Spinal cord (tissue), 10 donors: Measurements from ENCODE around the gene ACACA. TPM values are rescaled to one million over a fixed set of nuclear protein-coding genes. Genes with fewer than 3 reads are reported as not detected.

Experiments
- DNase-seq, 6 donors: peaks; one replicate each; pipeline versions ENCODE4 v3.0.0 to v3.0.0-alpha.2; 2013 to 2015; ENCODE audit warnings: low spot score in 6 of 6, low read depth in 4 of 6
- H3K27ac ChIP-seq: one replicate; pipeline ENCODE4 v1.5.1; 2013; ENCODE audit warnings: low read depth, low read length, control low read depth
- H3K27me3 ChIP-seq: one replicate; pipeline ENCODE4 v1.6.1; 2013; ENCODE audit warnings: low read length; ENCODE audit not compliant: control insufficient read depth, insufficient read depth
- H3K36me3 ChIP-seq: one replicate; pipeline ENCODE4 v1.6.1; 2013; ENCODE audit warnings: low read length; ENCODE audit not compliant: control insufficient read depth, insufficient read depth
- H3K4me1 ChIP-seq: one replicate; pipeline ENCODE4 v1.6.1; 2013; ENCODE audit warnings: low read length; ENCODE audit not compliant: control insufficient read depth, insufficient read depth
- H3K4me3 ChIP-seq: one replicate; pipeline ENCODE4 v1.5.1; 2013; ENCODE audit warnings: low read depth, low read length, control low read depth
- H3K9me3 ChIP-seq: one replicate; pipeline ENCODE4 v1.6.1; 2013; ENCODE audit warnings: low read length; ENCODE audit not compliant: control insufficient read depth, insufficient read depth
- WGBS: methylation state at CpG from one replicate; pipeline ENCODE4 v1.1.5; 2013; ENCODE audit warnings: missing lambda C conversion rate; ENCODE audit not compliant: insufficient coverage; 5-methylcytosine and 5-hydroxymethylcytosine counted together
- polyA plus RNA-seq, 2 donors: library from polyadenylated mRNA; unstranded; fragments of 120-200 nt; gene quantifications; one replicate each; pipeline ENCODE4 v1.2.1, GENCODE V29; 2013; ENCODE audit not compliant: insufficient read length in 2 of 2
- total RNA-seq, 2 donors: library from RNA; depleted of rRNA in 1 of 2; stranded (reverse); fragments of 120-200 nt in 1 of 2; fragments of >200 nt in 1 of 2; gene quantifications; one replicate each; pipeline versions ENCODE4 v1.2.3 to v1.2.4, GENCODE V29; 2013 to 2014
- donor health status: healthy.

The ACACA gene
- total and polyA plus RNA-seq, 4 donors, result 62.3 to 94.4 (median 80.5) TPM

GRCh38 chr17:37225465-37225864 is 181.2 kb downstream of the ACACA start:
- peak in 3 of 6 donors; percentile 35 to 63 (median 54) for DNase-seq
- H3K27me3 ChIP-seq, result no peaks in the 10 kb centered on the region
- H3K36me3 ChIP-seq, result peaks cover 10% of the 10 kb centered on the region
- H3K27ac ChIP-seq, result no peak overlapping the region
- no peaks in the 10 kb centered on the region for H3K4me1 ChIP-seq
- no peaks in the 10 kb centered on the region for H3K9me3 ChIP-seq
- H3K4me3 ChIP-seq, result no peak overlapping the region
- WGBS, result 26% methylated on average over 4 of the region's 4 CpGs

- peaks cover 8% of the 10 kb centered on the region for H3K36me3 ChIP-seq
- H3K27me3 ChIP-seq, result no peaks in the 10 kb centered on the region
- WGBS, result no CpG with 5 or more reads among the region's 2 CpGs
- no peaks in the 10 kb centered on the region for H3K4me1 ChIP-seq
- H3K9me3 ChIP-seq, result no peaks in the 10 kb centered on the region
- peak in 1 of 6 donors; percentile 55 for DNase-seq
- H3K4me3 ChIP-seq, result no peak overlapping the region
- no peak overlapping the region for H3K27ac ChIP-seq
These were observed 184.8 kb downstream of the ACACA start for GRCh38 chr17:37221865-37222264.

- H3K4me3 ChIP-seq, result no peak overlapping the region
- 14% methylated on average over 1 of the region's 1 CpG for WGBS
- DNase-seq, result peak in 3 of 6 donors; percentile 47 to 95 (median 70)
- no peak overlapping the region for H3K27ac ChIP-seq
- no peaks in the 10 kb centered on the region for H3K4me1 ChIP-seq
- no peaks in the 10 kb centered on the region for H3K9me3 ChIP-seq
- peaks cover 6% of the 10 kb centered on the region for H3K36me3 ChIP-seq
- no peaks in the 10 kb centered on the region for H3K27me3 ChIP-seq
These were observed 186.1 kb downstream of the ACACA start for GRCh38 chr17:37220607-37220953.

GRCh38 chr17:37219876-37220606 is 186.6 kb downstream of the ACACA start:
- Histone ChIP-seq H3K36me3 (peaks cover 2% of the 10 kb centered on the region), H3K27ac (no peak overlapping the region), H3K4me3 (no peak overlapping the region), H3K9me3 (no peaks in the 10 kb centered on the region), H3K27me3 (no peaks in the 10 kb centered on the region), H3K4me1 (no peaks in the 10 kb centered on the region)
- 36% methylated on average over 5 of the region's 5 CpGs for WGBS
- no peak for DNase-seq

- no peaks in the 10 kb centered on the region for H3K4me1 ChIP-seq
- no peak overlapping the region for H3K27ac ChIP-seq
- H3K36me3 ChIP-seq, result peaks cover 2% of the 10 kb centered on the region
- no peak overlapping the region for H3K4me3 ChIP-seq
- DNase-seq, result no peak
- no peaks in the 10 kb centered on the region for H3K27me3 ChIP-seq
- WGBS, result 83% methylated on average over 2 of the region's 2 CpGs
- no peaks in the 10 kb centered on the region for H3K9me3 ChIP-seq
These were observed 187.8 kb downstream of the ACACA start for GRCh38 chr17:37218849-37219248.

- DNase-seq, result peak in 1 of 6 donors; percentile 28
- Histone ChIP-seq H3K27me3 (no peaks in the 10 kb centered on the region), H3K9me3 (no peaks in the 10 kb centered on the region), H3K4me3 (no peak overlapping the region), H3K27ac (no peak overlapping the region), H3K36me3 (peaks cover 5% of the 10 kb centered on the region), H3K4me1 (no peaks in the 10 kb centered on the region)
- WGBS, result 56% methylated on average over 1 of the region's 3 CpGs
These were observed 192.2 kb downstream of the ACACA start for GRCh38 chr17:37214416-37214815.

GRCh38 chr17:37213927-37214326 is 192.7 kb downstream of the ACACA start:
- peak in 1 of 6 donors; percentile 49 for DNase-seq
- WGBS, result 27% methylated on average over 1 of the region's 2 CpGs
- no peaks in the 10 kb centered on the region for H3K4me1 ChIP-seq
- H3K27me3 ChIP-seq, result no peaks in the 10 kb centered on the region
- no peaks in the 10 kb centered on the region for H3K9me3 ChIP-seq
- no peak overlapping the region for H3K27ac ChIP-seq
- H3K36me3 ChIP-seq, result peaks cover 5% of the 10 kb centered on the region
- no peak overlapping the region for H3K4me3 ChIP-seq

GRCh38 chr17:37212179-37212578 is 194.5 kb downstream of the ACACA start:
- no peaks in the 10 kb centered on the region for H3K9me3 ChIP-seq
- no peaks in the 10 kb centered on the region for H3K4me1 ChIP-seq
- no peaks in the 10 kb centered on the region for H3K27me3 ChIP-seq
- no peak overlapping the region for H3K4me3 ChIP-seq
- 17% methylated on average over 2 of the region's 2 CpGs for WGBS
- peaks cover 3% of the 10 kb centered on the region for H3K36me3 ChIP-seq
- peak in 1 of 6 donors; percentile 75 for DNase-seq
- no peak overlapping the region for H3K27ac ChIP-seq

GRCh38 chr17:37211136-37211535 is 195.5 kb downstream of the ACACA start:
- peaks cover 3% of the 10 kb centered on the region for H3K36me3 ChIP-seq
- no peak for DNase-seq

GRCh38 chr17:37207103-37207502 is 199.5 kb downstream of the ACACA start:
- no peaks in the 10 kb centered on the region for H3K4me1 ChIP-seq
- no peaks in the 10 kb centered on the region for H3K27me3 ChIP-seq
- no CpG with 5 or more reads among the region's 1 CpG for WGBS
- peaks cover 7% of the 10 kb centered on the region for H3K36me3 ChIP-seq
- H3K9me3 ChIP-seq, result no peaks in the 10 kb centered on the region
- DNase-seq, result peak in 1 of 6 donors; percentile 32
- no peak overlapping the region for H3K27ac ChIP-seq
- H3K4me3 ChIP-seq, result no peak overlapping the region

More at GRCh38 chr17:37211136-37211535, 195.5 kb downstream of the ACACA start:
- Histone ChIP-seq H3K4me1 (no peaks in the 10 kb centered on the region), H3K27ac (no peak overlapping the region), H3K9me3 (no peaks in the 10 kb centered on the region), H3K27me3 (no peaks in the 10 kb centered on the region), H3K4me3 (no peak overlapping the region)
- WGBS, result no CpG with 5 or more reads among the region's 2 CpGs
